IPS-11a (cell line): Measurements from ENCODE around the gene SULT2B1.
"Not testable (repeated sequence)": the region's sequence is repeated elsewhere in the genome, so short reads cannot be mapped to it uniquely, and the experiment has no call there.

Experiments used
- H3K4me3 ChIP-seq: one replicate; pipeline ENCODE4 v1.5.1; 2013; ENCODE audit warnings: low read depth, low read length, control low read depth

Gene SULT2B1

DNA sequence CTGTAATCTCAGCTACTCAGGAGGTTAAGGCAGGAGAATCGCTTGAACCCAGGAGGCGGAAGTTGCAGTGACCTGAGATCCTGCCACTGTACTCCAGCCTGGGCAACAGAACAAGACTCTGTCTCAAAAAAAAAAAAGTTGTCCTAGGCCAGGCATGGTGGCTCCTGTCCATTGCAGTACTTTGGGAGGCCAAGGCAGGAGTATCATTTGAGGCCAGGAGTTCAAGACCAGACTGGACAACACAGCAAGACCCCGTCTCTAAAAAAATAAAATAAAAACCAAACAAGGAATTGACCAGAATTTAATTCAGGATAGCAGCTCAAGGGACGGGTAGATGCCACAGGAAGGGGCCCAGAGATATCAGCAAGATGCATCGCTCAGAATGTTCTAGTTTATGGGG is 4.9 kb downstream of the SULT2B1 start:
- H3K4me3 ChIP-seq, result no peak overlapping the region

DNA sequence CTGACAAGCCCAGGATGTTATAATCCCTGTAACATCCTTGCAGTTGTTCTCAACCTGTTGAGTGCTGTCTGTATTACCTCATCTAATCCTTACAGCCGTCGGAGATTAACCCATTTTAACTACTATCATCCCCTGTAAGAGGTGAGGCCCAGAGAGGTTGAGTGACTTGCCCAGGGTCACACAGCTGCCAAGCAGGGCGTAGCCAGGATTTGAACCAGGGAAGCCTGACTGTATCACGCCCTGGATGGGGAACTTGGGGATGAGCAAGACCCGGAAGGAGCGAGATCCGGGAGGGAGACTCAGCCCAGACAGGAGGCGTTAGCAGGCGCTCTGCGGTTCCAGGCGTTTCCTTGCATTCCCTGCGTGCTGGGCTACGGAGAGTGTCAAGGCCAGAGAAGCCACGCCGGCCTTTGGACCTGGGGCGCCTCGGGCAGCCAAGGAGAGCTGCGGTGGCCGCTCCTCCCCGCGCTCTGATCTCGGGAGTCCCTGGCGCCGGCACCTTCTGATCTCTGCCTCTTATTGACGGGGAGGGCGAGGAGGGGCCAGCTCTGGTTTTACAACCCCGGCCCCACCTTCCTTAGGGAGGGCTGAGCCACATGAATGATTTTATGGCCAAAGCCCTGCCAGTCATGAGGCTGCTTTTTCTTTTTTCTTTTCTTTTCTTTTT is 6.2 kb downstream of the SULT2B1 start:
- H3K4me3 ChIP-seq, result no peak overlapping the region

DNA sequence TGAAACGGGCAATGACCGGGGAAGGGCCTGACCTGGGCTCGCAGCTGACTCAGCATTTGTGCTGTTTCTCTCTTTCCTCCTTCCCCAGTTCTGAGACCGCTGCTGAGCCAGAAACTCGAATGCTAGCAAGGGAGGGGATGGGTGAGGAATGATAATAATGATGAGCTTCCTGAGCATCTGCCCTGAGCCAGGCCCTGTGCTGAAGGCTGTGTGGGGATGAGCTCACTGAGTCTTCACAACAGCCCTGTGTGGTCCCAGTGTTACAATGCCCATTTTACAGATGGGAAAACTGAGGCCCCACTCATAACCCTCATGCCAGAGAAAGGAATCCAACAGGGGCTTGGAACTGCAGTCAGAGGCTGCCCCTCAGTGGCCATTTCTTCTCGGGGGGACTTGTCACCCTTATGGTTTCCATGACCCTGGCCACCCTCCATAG is 8.1 kb downstream of the SULT2B1 start:
- H3K4me3 ChIP-seq, result no peak overlapping the region

DNA sequence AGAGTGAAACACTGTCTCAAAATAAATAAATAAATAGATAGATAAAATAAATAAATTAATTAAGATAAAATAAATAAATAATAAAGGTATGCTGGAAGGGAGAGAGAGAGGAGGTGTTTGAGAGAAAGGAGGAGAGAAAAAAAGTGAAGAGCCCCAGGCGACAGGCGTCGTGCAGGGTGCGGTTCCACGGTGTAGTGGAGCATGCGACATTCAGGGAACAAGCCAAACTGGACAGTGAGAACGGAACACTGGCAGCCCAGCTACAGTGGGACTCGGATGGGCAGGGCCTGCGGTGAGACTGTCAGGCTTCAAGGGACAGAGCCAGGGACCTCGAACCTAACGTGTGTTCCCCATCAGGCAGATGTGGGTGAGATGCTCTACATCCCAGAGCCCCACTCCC is 9.4 kb downstream of the SULT2B1 start:
- H3K4me3 ChIP-seq, result no peak overlapping the region

DNA sequence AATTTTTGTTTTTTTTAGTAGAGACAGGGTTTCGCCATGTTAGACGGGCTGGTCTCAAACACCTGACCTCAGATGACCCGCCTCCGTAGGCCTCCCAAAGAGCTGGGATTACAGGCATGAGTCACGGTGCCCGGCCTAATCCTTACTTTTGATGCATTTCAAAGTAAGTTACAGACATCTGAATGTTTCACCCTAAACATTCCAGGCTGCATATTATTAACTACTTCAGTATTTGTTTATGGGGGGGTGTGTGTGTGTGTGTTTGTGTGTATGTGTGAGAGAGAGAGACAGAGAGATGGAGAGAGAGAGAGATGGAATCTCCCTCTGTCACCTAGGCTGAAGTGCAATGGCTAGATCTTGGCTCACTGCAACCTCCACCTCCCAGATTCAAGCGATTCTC is 13.1 kb downstream of the SULT2B1 start:
- no peak overlapping the region for H3K4me3 ChIP-seq

- H3K4me3 ChIP-seq, result no peak overlapping the region
These were observed 16.4 kb downstream of the SULT2B1 start for GRCh38 chr19:48568345-48568886.

DNA sequence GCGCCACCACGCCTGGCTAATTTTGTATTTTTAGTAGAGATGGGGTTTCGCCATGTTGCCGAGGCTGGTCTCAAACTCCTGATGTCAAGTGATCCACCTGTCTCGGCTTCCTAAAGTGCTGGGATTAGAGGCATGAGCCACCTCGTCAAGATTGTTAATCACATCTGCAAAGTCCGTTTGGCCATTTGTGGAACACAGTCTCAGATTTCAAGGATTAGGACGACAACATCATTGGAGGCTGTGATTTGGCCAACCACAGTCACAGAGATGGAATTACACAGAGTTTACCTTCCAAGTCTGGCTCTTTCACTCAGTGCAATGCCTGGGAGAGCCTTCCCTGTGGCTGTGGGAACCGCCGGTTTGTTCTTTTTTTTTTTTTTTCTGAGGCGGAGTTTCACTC is 17.8 kb downstream of the SULT2B1 start:
- H3K4me3 ChIP-seq, result no peak overlapping the region

DNA sequence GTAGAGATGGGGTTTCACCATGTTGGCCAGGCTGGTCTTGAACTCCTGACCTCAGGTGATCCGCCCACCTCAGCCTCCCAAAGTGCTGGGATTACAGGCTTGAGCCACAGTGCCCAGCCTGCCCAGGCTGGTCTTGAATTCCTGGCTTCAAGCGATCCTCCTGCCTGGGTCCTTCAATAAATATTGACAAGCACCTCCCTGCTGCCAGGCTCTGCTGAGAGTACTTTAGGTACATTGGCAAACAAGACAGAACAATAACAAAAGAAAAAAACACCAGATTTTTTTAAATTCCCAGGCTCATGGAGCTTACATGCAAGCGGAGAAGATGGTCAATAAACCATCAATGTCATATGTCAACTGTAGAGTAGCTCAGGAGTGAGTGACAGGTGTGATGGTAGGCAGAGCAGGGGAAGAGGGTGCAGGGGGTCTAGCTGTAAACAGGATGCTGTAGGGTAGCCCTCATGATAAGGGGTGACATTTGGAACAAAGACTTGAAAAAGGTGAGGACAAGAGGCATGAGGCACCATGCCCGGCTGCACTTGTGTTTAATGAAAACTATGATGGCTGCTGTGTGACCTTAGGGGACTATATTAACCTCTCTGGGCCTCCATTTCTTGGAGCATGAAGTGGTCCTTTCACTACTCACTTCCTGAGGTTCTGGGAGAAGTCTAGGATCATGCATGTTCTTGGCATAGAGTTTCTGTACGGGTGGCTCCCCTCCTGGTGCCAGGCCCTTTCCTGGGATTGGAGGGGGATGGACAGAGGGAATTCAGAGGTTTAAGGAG is 19.6 kb downstream of the SULT2B1 start:
- no peak overlapping the region for H3K4me3 ChIP-seq

DNA sequence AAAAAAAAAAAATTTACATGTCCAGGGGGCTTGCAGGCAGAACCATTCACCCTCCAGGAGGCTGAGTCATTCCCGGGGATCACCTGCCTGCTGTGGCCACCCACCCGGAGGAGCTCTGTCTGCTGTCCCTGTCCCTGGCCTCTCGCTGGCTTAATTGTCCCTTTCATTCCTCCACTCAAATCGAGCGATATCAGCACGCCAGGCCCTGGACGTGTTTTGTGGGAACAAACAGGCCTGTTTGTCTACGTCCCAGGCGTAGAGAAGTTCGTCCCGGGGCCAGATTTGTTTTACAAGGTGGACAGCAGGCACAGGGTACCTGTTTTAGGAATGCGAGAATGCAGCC is 21.2 kb downstream of the SULT2B1 start:
- H3K4me3 ChIP-seq, result no peak overlapping the region

DNA sequence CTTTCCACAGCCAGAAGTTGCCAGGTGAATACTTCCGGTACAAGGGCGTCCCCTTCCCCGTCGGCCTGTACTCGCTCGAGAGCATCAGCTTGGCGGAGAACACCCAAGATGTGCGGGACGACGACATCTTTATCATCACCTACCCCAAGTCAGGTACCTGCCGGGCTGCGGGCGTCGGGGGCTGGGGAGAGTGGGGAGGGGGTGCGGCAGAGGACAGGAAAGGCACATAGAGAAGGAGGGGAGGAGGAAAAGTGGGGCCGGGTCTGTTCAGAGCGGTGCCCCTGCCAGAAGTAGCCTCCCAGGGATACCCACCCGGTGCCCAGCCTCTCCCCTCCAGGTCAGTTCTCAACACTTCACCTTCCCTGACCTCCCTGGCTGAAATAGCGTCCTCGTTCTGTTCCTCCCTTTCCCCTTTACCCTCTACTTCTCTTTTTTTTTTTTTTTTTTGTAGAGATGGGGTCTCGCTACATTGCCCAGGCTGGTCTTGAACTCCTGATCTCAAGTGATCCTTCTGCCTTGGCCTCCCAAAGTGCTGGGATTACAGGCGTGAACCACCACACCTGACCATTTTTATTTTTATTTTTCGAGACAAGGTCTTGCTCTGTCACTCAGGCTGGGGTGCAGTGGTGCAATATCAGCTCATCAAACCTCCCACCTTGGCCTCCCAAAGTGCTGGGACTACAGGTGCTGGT is 24.1 kb downstream of the SULT2B1 start:
- H3K4me3 ChIP-seq, result no peak overlapping the region

DNA sequence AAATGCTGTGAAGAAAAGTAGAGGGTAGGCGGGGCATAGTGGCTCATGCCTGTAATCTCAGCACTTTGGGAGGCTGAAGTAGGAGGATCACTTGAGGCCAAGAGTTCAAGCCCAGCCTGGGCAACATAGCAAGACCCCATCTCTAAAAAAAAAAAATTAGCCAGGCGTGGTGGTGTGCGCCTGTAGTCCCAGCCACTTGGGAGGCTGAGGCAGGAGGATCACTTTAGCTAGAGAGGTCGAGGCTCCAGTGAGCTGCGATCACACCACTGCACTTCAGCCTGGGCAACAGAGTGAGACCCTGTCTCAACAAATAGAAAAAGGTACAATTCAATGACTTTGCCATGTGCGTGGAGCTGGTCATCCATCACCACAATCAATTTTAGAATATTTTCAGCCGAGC is 25.9 kb downstream of the SULT2B1 start:
- H3K4me3 ChIP-seq, result not testable (repeated sequence)

GRCh38 chr19:48578891-48579290 is 26.9 kb downstream of the SULT2B1 start:
- H3K4me3 ChIP-seq, result no peak overlapping the region

- H3K4me3 ChIP-seq, result no peak overlapping the region
These were observed 30.2 kb downstream of the SULT2B1 start for GRCh38 chr19:48582168-48582567.

DNA sequence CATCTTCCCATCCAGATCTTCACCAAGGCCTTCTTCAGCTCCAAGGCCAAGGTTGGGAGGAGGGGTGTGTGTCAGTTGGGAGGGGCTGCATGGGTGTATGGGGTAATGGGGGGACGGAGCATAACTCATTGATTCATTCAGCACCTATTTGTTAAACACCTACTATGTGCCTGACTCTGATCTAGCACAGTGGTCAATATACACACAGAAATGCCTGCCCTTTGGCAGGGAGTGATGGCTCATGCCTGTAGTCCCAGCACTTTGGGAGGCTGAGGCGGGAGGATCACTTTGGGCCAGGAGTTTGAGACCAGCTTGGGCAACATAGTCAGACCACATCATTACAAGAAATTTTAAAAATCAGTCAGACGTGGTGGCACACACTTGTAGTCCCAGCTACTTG is 35.4 kb downstream of the SULT2B1 start:
- no peak overlapping the region for H3K4me3 ChIP-seq

DNA sequence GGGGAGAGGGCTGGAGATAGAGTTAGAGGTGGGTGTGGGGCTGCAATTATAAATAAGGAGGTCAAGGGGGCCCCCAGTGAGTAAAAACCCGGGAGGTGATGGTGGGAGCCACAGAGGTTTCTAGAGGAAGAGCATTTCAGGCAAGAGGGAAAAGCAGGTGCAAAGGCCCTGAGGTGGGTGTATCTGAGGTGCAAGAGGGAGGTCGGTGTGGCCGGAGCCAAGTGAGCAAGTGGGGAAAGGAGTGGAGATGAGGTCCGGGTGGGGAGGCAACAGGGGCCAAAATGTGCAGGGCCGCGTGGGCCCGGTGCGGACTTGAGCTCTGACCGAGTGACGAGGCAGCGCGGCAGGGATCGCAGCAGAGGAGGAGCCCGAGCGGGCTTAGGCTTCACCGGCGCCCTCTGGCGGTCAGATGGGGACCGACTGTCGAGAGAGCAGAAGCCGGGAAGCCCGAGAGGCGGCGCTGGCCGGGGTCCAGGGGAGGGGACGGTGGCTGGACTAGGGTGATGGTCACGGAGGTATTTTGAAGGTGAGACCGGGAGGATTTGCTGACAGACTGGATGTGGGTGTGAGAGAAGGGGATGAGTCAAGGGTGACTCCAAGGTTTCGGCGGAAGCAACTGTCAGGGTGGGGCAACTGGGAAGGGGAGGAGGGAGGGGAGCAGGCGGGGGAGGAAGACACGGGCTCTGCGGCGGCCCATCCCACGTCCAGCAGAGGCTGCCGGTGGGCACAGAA is 36.9 kb downstream of the SULT2B1 start:
- H3K4me3 ChIP-seq, result peak overlapping the region; percentile 21

GRCh38 chr19:48591021-48591420 is 39.0 kb downstream of the SULT2B1 start:
- no peak overlapping the region for H3K4me3 ChIP-seq

DNA sequence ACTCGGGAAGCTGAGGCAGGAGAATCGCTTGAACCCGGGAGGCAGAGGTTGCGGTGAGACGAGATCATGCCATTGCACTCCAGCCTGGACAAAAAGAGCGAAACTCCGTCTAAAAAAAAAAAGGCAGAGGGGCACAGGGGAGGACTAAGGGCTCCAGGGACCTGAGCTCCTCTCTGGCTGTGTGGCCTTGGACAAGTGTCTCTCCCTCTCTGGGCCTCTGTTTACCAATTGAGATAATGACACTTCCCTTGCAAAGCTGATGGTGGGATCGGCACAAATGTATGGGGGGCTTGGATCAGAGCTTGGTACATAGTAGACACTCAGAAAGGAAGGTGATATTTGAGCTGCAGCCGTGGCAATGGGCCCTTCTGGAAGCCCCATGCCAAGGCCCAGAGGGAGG is 43.2 kb downstream of the SULT2B1 start:
- H3K4me3 ChIP-seq, result no peak overlapping the region

GRCh38 chr19:48595833-48596232 is 43.9 kb downstream of the SULT2B1 start:
- no peak overlapping the region for H3K4me3 ChIP-seq

- H3K4me3 ChIP-seq, result no peak overlapping the region
These were observed 44.3 kb downstream of the SULT2B1 start for GRCh38 chr19:48596237-48596636.

- H3K4me3 ChIP-seq, result no peak overlapping the region
These were observed 44.9 kb downstream of the SULT2B1 start for GRCh38 chr19:48596679-48597465.
